K562 (cell line): ENCODE measurements around the gene RPL22L1. TPM values are rescaled to one million over a fixed set of nuclear protein-coding genes. Genes with fewer than 3 reads are reported as not detected.

Experiments
- ATAC-seq: fragments of 200-7000 bp; cut with Tn5 transposase; 3 replicates; pipeline ENCODE4 v1.9.1; 2020; ENCODE audit warnings: moderate library complexity
- BruUV-seq: library from RNA; stranded (reverse); fragments of 400-500 nt; replicated peaks from 2 replicates; lab custom pipeline; 2021; lab: Mats Ljungman, UMichigan
- CTCF ChIA-PET: fragments of 300-600 bp; formaldehyde crosslinking; extraction: SDS; loops from one replicate; lab custom pipeline; 2021; ENCODE audit warnings: low intra/inter-chr PET ratio; lab: Yijun Ruan, JAX
- POLR2A ChIA-PET: fragments of 300-600, 350-650 bp; sonication (Branson Sonifier 250); formaldehyde crosslinking; extraction: SDS; loops from one replicate; lab custom pipeline; 2021; ENCODE audit warnings: antibody characterized with exemption, inconsistent platforms; lab: Yijun Ruan, JAX
- DNase-seq, 4 experiments: peaks; one replicate each; pipeline versions ENCODE4 v3.0.0 to v3.0.0-alpha.2; 2011 to 2018; ENCODE audit warnings: low spot score in 3 of 4, mixed read lengths in 3 of 4; ENCODE audit errors: extremely low read depth in 1 of 4
- FAIRE-seq: peaks from 2 replicates; lab custom pipeline; 2011; peaks lifted over from hg19 to GRCh38; lab: Jason Lieb, UNC
- H2AFZ ChIP-seq: 2 replicates; pipeline ENCODE4 v1.6.0; 2011; ENCODE audit warnings: low read depth, low read length, control low read depth, inconsistent platforms
- H3K27ac ChIP-seq: fragments of 200-600 bp; 3 replicates; pipeline ENCODE4 v1.8.0; 2011; ENCODE audit warnings: low read depth, mild to moderate bottlenecking, control low read depth, inconsistent platforms, low read length, moderate library complexity, mixed read lengths; ENCODE audit errors: extremely low read depth
- H3K27me3 ChIP-seq, 2 experiments: fragments of 300-600 bp in 1 of 2; 2 replicates in 1 of 2; 3 replicates in 1 of 2; pipeline versions ENCODE4 v1.6.0 to v1.8.0; 2011; ENCODE audit warnings: inconsistent platforms in 2 of 2, low read length in 2 of 2, mild to moderate bottlenecking in 1 of 2, mixed read lengths in 1 of 2, moderate library complexity in 1 of 2; ENCODE audit not compliant: control insufficient read depth in 2 of 2, insufficient read depth in 2 of 2
- H3K36me3 ChIP-seq: fragments of 300-600 bp; 3 replicates; pipeline ENCODE4 v1.8.0; 2011; ENCODE audit warnings: mild to moderate bottlenecking, low read length, inconsistent platforms; ENCODE audit not compliant: control insufficient read depth, insufficient read depth
- H3K4me1 ChIP-seq, 2 experiments: fragments of 200-600 bp in 1 of 2; replicated peaks in 1 of 2; 2 replicates in 1 of 2; 3 replicates in 1 of 2; pipeline versions ENCODE4 v1.5.1 to v1.8.0; 2011; ENCODE audit warnings: inconsistent platforms in 2 of 2, low read length in 2 of 2, mild to moderate bottlenecking in 1 of 2, mixed read lengths in 1 of 2, moderate library complexity in 1 of 2; ENCODE audit not compliant: control insufficient read depth in 2 of 2, insufficient read depth in 2 of 2
- H3K4me2 ChIP-seq: 2 replicates; pipeline ENCODE4 v1.6.1; 2011; ENCODE audit warnings: low read length, control low read depth, inconsistent platforms, mixed read lengths; ENCODE audit not compliant: insufficient read depth
- H3K4me3 ChIP-seq: fragments of 200-600 bp; sonication (generic), shearing (Covaris generic); 2 replicates; pipeline ENCODE4 v1.5.1; 2016; ENCODE audit warnings: control low read depth, inconsistent platforms
- H3K79me2 ChIP-seq: fragments of 200-600 bp; 3 replicates; pipeline ENCODE4 v1.8.0; 2011; ENCODE audit warnings: low read length, inconsistent platforms; ENCODE audit not compliant: control insufficient read depth, insufficient read depth
- H3K9ac ChIP-seq, 2 experiments: 2 replicates each; pipeline versions ENCODE4 v1.6.0 to v1.6.1; 2011; ENCODE audit warnings: low read depth in 2 of 2, low read length in 2 of 2, control low read depth in 1 of 2, inconsistent platforms in 1 of 2, mild to moderate bottlenecking in 1 of 2, mixed read lengths in 1 of 2; ENCODE audit not compliant: insufficient read depth in 1 of 2
- H3K9me1 ChIP-seq: one replicate; pipeline ENCODE4 v1.6.0; 2011; ENCODE audit warnings: inconsistent platforms, mild to moderate bottlenecking, low read length, moderate library complexity; ENCODE audit not compliant: control insufficient read depth, insufficient read depth
- H3K9me3 ChIP-seq: replicated peaks from 2 replicates; pipeline ENCODE4 v1.5.1; 2011; ENCODE audit warnings: low read depth, low read length, inconsistent platforms; ENCODE audit not compliant: control insufficient read depth, insufficient read depth
- H4K20me1 ChIP-seq: replicated peaks from 2 replicates; pipeline ENCODE4 v1.6.1; 2011; ENCODE audit warnings: low read length, inconsistent platforms, mixed read lengths; ENCODE audit not compliant: control insufficient read depth, insufficient read depth
- C11orf30 ChIP-seq: fragments of 450-650 bp; IDR thresholded peaks from 2 replicates; pipeline ENCODE4 v1.6.1; 2016; ENCODE audit warnings: low read depth, mild to moderate bottlenecking
- MAFG ChIP-seq: fragments of 450-650 bp; conservative IDR thresholded peaks from 2 replicates; pipeline ENCODE4 v1.6.1; 2016; ENCODE audit warnings: missing genetic modification characterization, missing compliant biosample characterization
- NFYB ChIP-seq: IDR thresholded peaks from 2 replicates; pipeline ENCODE4 v1.6.1; 2011; ENCODE audit warnings: mild to moderate bottlenecking, moderate library complexity; ENCODE audit not compliant: insufficient read length; ENCODE audit errors: extremely low read depth
- NRF1 ChIP-seq, 2 experiments: fragments of 450-650 bp; IDR thresholded peaks in 1 of 2; conservative IDR thresholded peaks in 1 of 2; 2 replicates each; pipeline ENCODE4 v1.6.1; 2014; ENCODE audit warnings: mild to moderate bottlenecking in 2 of 2
- RFX1 ChIP-seq: fragments of 450-650 bp; IDR thresholded peaks from 2 replicates; pipeline ENCODE4 v1.6.1; 2016; ENCODE audit warnings: mild to moderate bottlenecking, moderate library complexity
- ZNF316 ChIP-seq: fragments of 450-650 bp; IDR thresholded peaks from 2 replicates; pipeline ENCODE4 v1.6.1; 2016
- WGBS: fragments of 100-300 bp; shearing (Covaris generic); methylation state at CpG from one replicate; pipeline ENCODE4 v1.1.6; 2016; ENCODE audit warnings: low coverage, mixed read lengths; ENCODE audit not compliant: insufficient coverage; ENCODE audit errors: missing lambda C conversion rate; 5-methylcytosine and 5-hydroxymethylcytosine counted together
- in situ Hi-C: fragments of 300-500 bp; cut with MboI; formaldehyde crosslinking; loops from 4 replicates; pipeline ENCODE4 v1.15.0; 2018; ENCODE audit warnings: inconsistent platforms, mixed read lengths
- intact Hi-C: fragments of 100-400 bp; cut with micrococcal nuclease; formaldehyde crosslinking; loops from 2 replicates; pipeline ENCODE4 v1.14.2; 2022
- polyA plus RNA-seq, 8 experiments: library from polyadenylated mRNA; depleted of rRNA in 4 of 8; stranded (reverse) in 5 of 8; unstranded in 3 of 8; fragments of >200 nt; fragmentation: Nextera tagmentation in 2 of 8; fragmentation: Illumina TruSeq in 1 of 8; extraction: Ambion mirVana in 2 of 8; extraction: Trizol in 1 of 8; gene quantifications; 2 replicates each; pipeline versions ENCODE4 v1.2.1 to v1.2.3, GENCODE V29; 2011 to 2014; ENCODE audit warnings: inconsistent platforms in 1 of 8, missing spikeins in 1 of 8
- total RNA-seq, 7 experiments: library from RNA; depleted of rRNA in 6 of 7; stranded (reverse); fragments of >200 nt in 6 of 7; fragmentation: Illumina TruSeq in 2 of 7; extraction: Trizol in 2 of 7; gene quantifications; 2 replicates each; pipeline versions ENCODE4 v1.2.1 to v1.2.3, GENCODE V29; 2011 to 2021; ENCODE audit warnings: low replicate concordance in 1 of 7
- TF ChIP-seq, protein P1 (sequence below): sonication (generic); formaldehyde crosslinking; IDR thresholded peaks from 2 replicates; pipeline ENCODE4 v1.4.0; 2020; ENCODE audit warnings: mild to moderate bottlenecking, missing genetic modification reagents

The RPL22L1 gene
- total and polyA plus RNA-seq, 9 of the 15 experiments (the other 6 are each of a cell fraction or from before 2014, with no cell fraction given): 53.9 to 198 (median 108) TPM

DNA sequence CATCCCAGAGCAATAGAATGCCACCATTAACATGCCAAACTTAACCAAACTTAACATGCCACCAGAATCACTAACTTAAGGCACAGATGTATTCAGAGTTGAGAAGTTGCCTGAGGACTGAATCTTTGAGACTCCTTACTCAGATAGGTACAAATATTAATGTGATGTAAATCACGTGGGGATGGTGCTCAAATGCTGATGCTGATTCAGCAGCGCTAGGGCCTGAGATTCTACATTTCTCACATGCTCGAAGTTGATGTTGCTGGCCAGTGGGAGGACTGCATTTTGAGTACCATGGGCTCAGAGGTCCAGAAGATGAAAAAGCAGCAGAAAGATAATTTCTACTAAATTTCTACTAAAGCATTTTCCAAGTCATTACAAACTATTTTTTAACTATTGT is 54.1 kb downstream of the RPL22L1 start:
- WGBS: 48% methylated on average over 3 of the region's 3 CpGs
- no TSS peak for BruUV-seq
- FAIRE-seq (no peak), ATAC-seq (no peak)
- CTCF ChIA-PET: no interaction called here
- TF ChIP-seq C11orf30 (peak; percentile 68), NFYB (no peak), MAFG (tag) (peak; percentile 43; the same call in 1 of the 2 replicates), RFX1 (no peak), ZNF316 (peak; percentile 60; the same call in 1 of the 2 replicates), NRF1 (conservative IDR thresholded peaks at IDR 0.05 in 1 of 2, IDR thresholded peaks at IDR 0.05 in 1 of 2) (0 out of 4 replicates have a peak, but pooled peaks of 1 of the 2 experiments have one; percentile 4)
- TF ChIP-seq, protein P1, sequence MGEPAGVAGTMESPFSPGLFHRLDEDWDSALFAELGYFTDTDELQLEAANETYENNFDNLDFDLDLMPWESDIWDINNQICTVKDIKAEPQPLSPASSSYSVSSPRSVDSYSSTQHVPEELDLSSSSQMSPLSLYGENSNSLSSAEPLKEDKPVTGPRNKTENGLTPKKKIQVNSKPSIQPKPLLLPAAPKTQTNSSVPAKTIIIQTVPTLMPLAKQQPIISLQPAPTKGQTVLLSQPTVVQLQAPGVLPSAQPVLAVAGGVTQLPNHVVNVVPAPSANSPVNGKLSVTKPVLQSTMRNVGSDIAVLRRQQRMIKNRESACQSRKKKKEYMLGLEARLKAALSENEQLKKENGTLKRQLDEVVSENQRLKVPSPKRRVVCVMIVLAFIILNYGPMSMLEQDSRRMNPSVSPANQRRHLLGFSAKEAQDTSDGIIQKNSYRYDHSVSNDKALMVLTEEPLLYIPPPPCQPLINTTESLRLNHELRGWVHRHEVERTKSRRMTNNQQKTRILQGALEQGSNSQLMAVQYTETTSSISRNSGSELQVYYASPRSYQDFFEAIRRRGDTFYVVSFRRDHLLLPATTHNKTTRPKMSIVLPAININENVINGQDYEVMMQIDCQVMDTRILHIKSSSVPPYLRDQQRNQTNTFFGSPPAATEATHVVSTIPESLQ (CRISPR knock-in tag): no peak
- TF ChIP-seq, all 486 proteins: peak for 4
- intact Hi-C loops (loop anchor here (10.0 kb wide), 1 partner anchor 631 kb away; the partner anchor contains the start of gene PHC3), in situ Hi-C loops (no loop called here)
- POLR2A ChIA-PET: interaction anchor here (0.6 to 1.4 kb wide), 2 partner anchors 19 to 422 kb away, joined by 3 read pairs; no protein-coding TSS in a partner anchor
- no peaks in the 10 kb centered on the region for H3K27me3 ChIP-seq
- H3K9me1 ChIP-seq: no peaks in the 10 kb centered on the region
- peaks cover 21 to 36% of the 10 kb centered on the region in 2 experiments for H3K4me1 ChIP-seq
- H3K4me2 ChIP-seq: 0 out of 2 replicates have a peak overlapping the region, but pooled peaks have one; percentile 2
- no peak overlapping the region for H3K27ac ChIP-seq
- H3K9ac ChIP-seq: no peak overlapping the region
- no peak for DNase-seq
- H4K20me1 ChIP-seq: no peaks in the 10 kb centered on the region
- H2AFZ ChIP-seq: peak overlapping the region; percentile 21; the same call in 1 of the 2 replicates
- H3K9me3 ChIP-seq: no peaks in the 10 kb centered on the region
- no peak overlapping the region for H3K4me3 ChIP-seq
- no peaks in the 10 kb centered on the region for H3K36me3 ChIP-seq
- no peaks in the 10 kb centered on the region for H3K79me2 ChIP-seq
